Measurements from ENCODE around the gene VGLL4.
A peak's percentile ranks its signal among the peaks of the same experiment; 100 is the strongest.

Gene VGLL4

GRCh38 chr3:11653298-11654055, 9.8 kb upstream of the VGLL4 start:
- DNase-seq (ENCODE audit: low read depth in 1 of 2, low spot score in 1 of 2) = no peak

- DNase-seq (ENCODE audit: low read depth in 1 of 2, low spot score in 1 of 2) = no peak
Observed at GRCh38 chr3:11651900-11652299, 8.2 kb upstream of the VGLL4 start.

- no peak for DNase-seq (ENCODE audit: low read depth in 1 of 2, low spot score in 1 of 2)
Observed at GRCh38 chr3:11651477-11651876, 7.8 kb upstream of the VGLL4 start.

GRCh38 chr3:11650391-11650790, 6.7 kb upstream of the VGLL4 start:
- no peak for DNase-seq (ENCODE audit: low read depth in 1 of 2, low spot score in 1 of 2)

- no peak for DNase-seq (ENCODE audit: low read depth in 1 of 2, low spot score in 1 of 2)
Observed at GRCh38 chr3:11648735-11649134, 5.0 kb upstream of the VGLL4 start.

GRCh38 chr3:11643201-11643603, 513 bp downstream of the VGLL4 start:
- DNase-seq (ENCODE audit: low read depth in 1 of 2, low spot score in 1 of 2) = peak in 1 of 2 donors; percentile 11

- peak; percentile 12 to 34 for DNase-seq (ENCODE audit: low read depth in 1 of 2, low spot score in 1 of 2)
Observed at GRCh38 chr3:11642431-11643191, 1.1 kb downstream of the VGLL4 start.

GRCh38 chr3:11641683-11642430, 1.9 kb downstream of the VGLL4 start:
- no peak for DNase-seq (ENCODE audit: low read depth in 1 of 2, low spot score in 1 of 2)

- DNase-seq (ENCODE audit: low read depth in 1 of 2, low spot score in 1 of 2) = no peak
Observed at GRCh38 chr3:11641316-11641682, 2.4 kb downstream of the VGLL4 start.

- DNase-seq (ENCODE audit: low read depth in 1 of 2, low spot score in 1 of 2) = no peak
Observed at GRCh38 chr3:11640009-11640673, 3.6 kb downstream of the VGLL4 start.

GRCh38 chr3:11638495-11639358, 5.0 kb downstream of the VGLL4 start:
- no peak for DNase-seq (ENCODE audit: low read depth in 1 of 2, low spot score in 1 of 2)

GRCh38 chr3:11637901-11638458, 5.7 kb downstream of the VGLL4 start:
- no peak for DNase-seq (ENCODE audit: low read depth in 1 of 2, low spot score in 1 of 2)

GRCh38 chr3:11636394-11636770, 7.3 kb downstream of the VGLL4 start:
- DNase-seq (ENCODE audit: low read depth in 1 of 2, low spot score in 1 of 2) = no peak

GRCh38 chr3:11635680-11636393, 7.9 kb downstream of the VGLL4 start:
- no peak for DNase-seq (ENCODE audit: low read depth in 1 of 2, low spot score in 1 of 2)

- no peak for DNase-seq (ENCODE audit: low read depth in 1 of 2, low spot score in 1 of 2)
Observed at GRCh38 chr3:11634974-11635612, 8.6 kb downstream of the VGLL4 start.

- DNase-seq (ENCODE audit: low read depth in 1 of 2, low spot score in 1 of 2) = no peak
Observed at GRCh38 chr3:11634081-11634635, 9.6 kb downstream of the VGLL4 start.

GRCh38 chr3:11632966-11633365, 10.7 kb downstream of the VGLL4 start:
- DNase-seq (ENCODE audit: low read depth in 1 of 2, low spot score in 1 of 2) = no peak

- no peak for DNase-seq (ENCODE audit: low read depth in 1 of 2, low spot score in 1 of 2)
Observed at GRCh38 chr3:11632564-11632963, 11.2 kb downstream of the VGLL4 start.

GRCh38 chr3:11631820-11632219, 11.9 kb downstream of the VGLL4 start:
- no peak for DNase-seq (ENCODE audit: low read depth in 1 of 2, low spot score in 1 of 2)

Measured in activated CD4-positive, alpha-beta T cell treated with anti-CD3 and anti-CD28 coated beads, Interleukin-2, amount 50 U/mL, for 24 hours (primary cell).